GM19328 (cell line): ENCODE results near the gene CCR2.
"Not testable (repeated sequence)": the region's sequence is repeated elsewhere in the genome, so short reads cannot be mapped to it uniquely, and the experiment has no call there.

Experiments used
- ATAC-seq: cut with Tn5 transposase; IDR thresholded peaks from one replicate; pipeline ENCODE4 v1.9.1; 2021; ENCODE audit warnings: mild to moderate bottlenecking, moderate library complexity; ENCODE audit not compliant: unreplicated experiment

Gene CCR2

GRCh38 chr3:46400846-46401245 is 46.9 kb downstream of the CCR2 start:
- no peak for ATAC-seq

GRCh38 chr3:46401579-46401978 is 47.7 kb downstream of the CCR2 start:
- no peak for ATAC-seq

- ATAC-seq: not testable (repeated sequence)
These were observed 49.0 kb downstream of the CCR2 start for GRCh38 chr3:46402902-46403301.

- ATAC-seq: no peak
These were observed 51.5 kb downstream of the CCR2 start for GRCh38 chr3:46405301-46406019.

GRCh38 chr3:46406443-46406787 is 52.5 kb downstream of the CCR2 start:
- ATAC-seq: no peak

- ATAC-seq: no peak
These were observed 53.1 kb downstream of the CCR2 start, which contains the start of the genes CCR5AS and CCRL2 for GRCh38 chr3:46406788-46407611. Gene CCR5AS, minus strand, starts transcription at chr3:46407066. Gene CCRL2, plus strand, starts transcription at chr3:46407259. Its CDS starts 821 bp downstream, at chr3:46408080.

GRCh38 chr3:46407970-46408369 is 54.1 kb downstream of the CCR2 start:
- no peak for ATAC-seq

- ATAC-seq: no peak
These were observed 54.9 kb downstream of the CCR2 start for GRCh38 chr3:46408853-46409252.

GRCh38 chr3:46409739-46410489 is 56.0 kb downstream of the CCR2 start:
- ATAC-seq: no peak
